Measurements from ENCODE around the gene CUEDC1.

CUEDC1 gene

GRCh38 chr17:57968456-57968855, 13.2 kb upstream of the CUEDC1 start:
- Histone ChIP-seq H3K4me2 (ENCODE audit: insufficient read depth, low read length, poor library complexity, severe bottlenecking) (no peak overlapping the region), H3K4me1 (ENCODE audit: control insufficient read depth in 2 of 2, insufficient read depth in 1 of 2, low read depth in 1 of 2, low read length in 2 of 2) (no peaks in the 10 kb centered on the region), H2BK120ac (ENCODE audit: low read depth, low read length) (no peak overlapping the region), H3K9me3 (replicated peaks in 1 of 2; ENCODE audit: control insufficient read depth in 2 of 2, insufficient read depth in 1 of 2, low read depth in 1 of 2, low read length in 2 of 2) (no peaks in the 10 kb centered on the region), H3K14ac (ENCODE audit: low read length) (no peak overlapping the region), H3K18ac (ENCODE audit: low read length) (no peak overlapping the region), H2BK15ac (ENCODE audit: low read length) (no peak overlapping the region), H3K36me3 (replicated peaks in 1 of 2; ENCODE audit: control insufficient read depth in 2 of 2, insufficient read depth in 2 of 2, low read length in 2 of 2) (peaks cover 6 to 27% of the 10 kb centered on the region in 2 donors), H3K27me3 (ENCODE audit: control insufficient read depth in 3 of 3, insufficient read depth in 3 of 3, low read depth in 1 of 3, low read length in 3 of 3) (no peaks in the 10 kb centered on the region), H4K91ac (ENCODE audit: low read depth, low read length, poor library complexity) (no peak overlapping the region), H3K9ac (ENCODE audit: low read depth, low read length, poor library complexity) (no peak overlapping the region), H2BK5ac (ENCODE audit: low read length) (no peak overlapping the region), H3K4ac (ENCODE audit: low read length) (no peak overlapping the region), H2AK5ac (ENCODE audit: low read depth, low read length) (no peak overlapping the region), H3K4me3 (ENCODE audit: low read length in 2 of 2) (no peak overlapping the region), H4K8ac (ENCODE audit: low read depth, low read length) (no peak overlapping the region), H3K23ac (ENCODE audit: low read depth, low read length, poor library complexity) (no peak overlapping the region), H3K79me1 (ENCODE audit: low read depth, low read length) (no peaks in the 10 kb centered on the region), H2AFZ (ENCODE audit: low read length) (no peak overlapping the region), H2BK12ac (ENCODE audit: low read length) (no peak overlapping the region), H3K27ac (replicated peaks; ENCODE audit: low read length) (no peak overlapping the region)
- DNase-seq (ENCODE audit: low spot score) = no peak
- no CpG with 5 or more reads among the region's 1 CpG for WGBS, 2 donors (ENCODE audit: extremely low coverage in 2 of 2, insufficient read length in 2 of 2, insufficient replicate concordance in 1 of 2)

GRCh38 chr17:57966875-57967274, 11.7 kb upstream of the CUEDC1 start:
- H3K36me3 ChIP-seq (replicated peaks in 1 of 2; ENCODE audit: control insufficient read depth in 2 of 2, insufficient read depth in 2 of 2, low read length in 2 of 2) = peaks cover 0 to 11% of the 10 kb centered on the region in 2 donors
- H3K4me2 ChIP-seq (ENCODE audit: insufficient read depth, low read length, poor library complexity, severe bottlenecking) = no peak overlapping the region
- no peak for DNase-seq (ENCODE audit: low spot score)
- H2BK120ac ChIP-seq (ENCODE audit: low read depth, low read length) = no peak overlapping the region
- H2BK15ac ChIP-seq (ENCODE audit: low read length) = no peak overlapping the region
- no peak overlapping the region for H3K14ac ChIP-seq (ENCODE audit: low read length)
- no peak overlapping the region for H2BK5ac ChIP-seq (ENCODE audit: low read length)
- no peak overlapping the region for H3K23ac ChIP-seq (ENCODE audit: low read depth, low read length, poor library complexity)
- no peak overlapping the region for H2AK5ac ChIP-seq (ENCODE audit: low read depth, low read length)
- H3K27ac ChIP-seq (replicated peaks; ENCODE audit: low read length) = no peak overlapping the region
- H4K91ac ChIP-seq (ENCODE audit: low read depth, low read length, poor library complexity) = no peak overlapping the region
- no CpG with 5 or more reads among the region's 5 CpGs for WGBS, 2 donors (ENCODE audit: extremely low coverage in 2 of 2, insufficient read length in 2 of 2, insufficient replicate concordance in 1 of 2)
- no peak overlapping the region for H3K9ac ChIP-seq (ENCODE audit: low read depth, low read length, poor library complexity)
- H3K18ac ChIP-seq (ENCODE audit: low read length) = no peak overlapping the region
- H3K9me3 ChIP-seq (replicated peaks in 1 of 2; ENCODE audit: control insufficient read depth in 2 of 2, insufficient read depth in 1 of 2, low read depth in 1 of 2, low read length in 2 of 2) = no peaks in the 10 kb centered on the region
- no peak overlapping the region for H3K4me3 ChIP-seq (ENCODE audit: low read length in 2 of 2)
- H3K79me1 ChIP-seq (ENCODE audit: low read depth, low read length) = no peaks in the 10 kb centered on the region
- no peaks in the 10 kb centered on the region for H3K4me1 ChIP-seq (ENCODE audit: control insufficient read depth in 2 of 2, insufficient read depth in 1 of 2, low read depth in 1 of 2, low read length in 2 of 2)
- no peak overlapping the region for H2BK12ac ChIP-seq (ENCODE audit: low read length)
- H3K4ac ChIP-seq (ENCODE audit: low read length) = no peak overlapping the region
- no peaks in the 10 kb centered on the region for H3K27me3 ChIP-seq (ENCODE audit: control insufficient read depth in 3 of 3, insufficient read depth in 3 of 3, low read depth in 1 of 3, low read length in 3 of 3)
- H2AFZ ChIP-seq (ENCODE audit: low read length) = no peak overlapping the region
- H4K8ac ChIP-seq (ENCODE audit: low read depth, low read length) = no peak overlapping the region

- H3K23ac ChIP-seq (ENCODE audit: low read depth, low read length, poor library complexity) = no peak overlapping the region
- no CpG with 5 or more reads among the region's 5 CpGs for WGBS, 2 donors (ENCODE audit: extremely low coverage in 2 of 2, insufficient read length in 2 of 2, insufficient replicate concordance in 1 of 2)
- H3K18ac ChIP-seq (ENCODE audit: low read length) = no peak overlapping the region
- H3K14ac ChIP-seq (ENCODE audit: low read length) = no peak overlapping the region
- peak overlapping the region; percentile 2 for H2AK5ac ChIP-seq (ENCODE audit: low read depth, low read length)
- no peaks in the 10 kb centered on the region for H3K27me3 ChIP-seq (ENCODE audit: control insufficient read depth in 3 of 3, insufficient read depth in 3 of 3, low read depth in 1 of 3, low read length in 3 of 3)
- no peak overlapping the region for H2BK5ac ChIP-seq (ENCODE audit: low read length)
- H3K4ac ChIP-seq (ENCODE audit: low read length) = no peak overlapping the region
- no peak overlapping the region for H4K8ac ChIP-seq (ENCODE audit: low read depth, low read length)
- H3K36me3 ChIP-seq (replicated peaks in 1 of 2; ENCODE audit: control insufficient read depth in 2 of 2, insufficient read depth in 2 of 2, low read length in 2 of 2) = peaks cover 0 to 5% of the 10 kb centered on the region in 2 donors
- no peak overlapping the region for H3K9ac ChIP-seq (ENCODE audit: low read depth, low read length, poor library complexity)
- no peak overlapping the region for H3K27ac ChIP-seq (replicated peaks; ENCODE audit: low read length)
- H2BK15ac ChIP-seq (ENCODE audit: low read length) = no peak overlapping the region
- H3K4me1 ChIP-seq (ENCODE audit: control insufficient read depth in 2 of 2, insufficient read depth in 1 of 2, low read depth in 1 of 2, low read length in 2 of 2) = no peaks in the 10 kb centered on the region
- no peak overlapping the region for H2AFZ ChIP-seq (ENCODE audit: low read length)
- no peak overlapping the region for H2BK120ac ChIP-seq (ENCODE audit: low read depth, low read length)
- H3K4me2 ChIP-seq (ENCODE audit: insufficient read depth, low read length, poor library complexity, severe bottlenecking) = no peak overlapping the region
- no peaks in the 10 kb centered on the region for H3K79me1 ChIP-seq (ENCODE audit: low read depth, low read length)
- no peaks in the 10 kb centered on the region for H3K9me3 ChIP-seq (replicated peaks in 1 of 2; ENCODE audit: control insufficient read depth in 2 of 2, insufficient read depth in 1 of 2, low read depth in 1 of 2, low read length in 2 of 2)
- no peak overlapping the region for H4K91ac ChIP-seq (ENCODE audit: low read depth, low read length, poor library complexity)
- H2BK12ac ChIP-seq (ENCODE audit: low read length) = no peak overlapping the region
- DNase-seq (ENCODE audit: low spot score) = no peak
- no peak overlapping the region for H3K4me3 ChIP-seq (ENCODE audit: low read length in 2 of 2)
These were observed 11.0 kb upstream of the CUEDC1 start for GRCh38 chr17:57966246-57966645.

GRCh38 chr17:57965521-57966160, 10.4 kb upstream of the CUEDC1 start:
- peak overlapping the region; percentile 64 for H3K18ac ChIP-seq (ENCODE audit: low read length)
- H2BK5ac ChIP-seq (ENCODE audit: low read length) = no peak overlapping the region
- no peak overlapping the region for H3K23ac ChIP-seq (ENCODE audit: low read depth, low read length, poor library complexity)
- peak overlapping the region; percentile 2 for H2AK5ac ChIP-seq (ENCODE audit: low read depth, low read length)
- peak overlapping the region; percentile 11 for H2BK12ac ChIP-seq (ENCODE audit: low read length)
- no peaks in the 10 kb centered on the region for H3K79me1 ChIP-seq (ENCODE audit: low read depth, low read length)
- no peak for DNase-seq (ENCODE audit: low spot score)
- no peak overlapping the region for H3K4me2 ChIP-seq (ENCODE audit: insufficient read depth, low read length, poor library complexity, severe bottlenecking)
- no peaks in the 10 kb centered on the region for H3K27me3 ChIP-seq (ENCODE audit: control insufficient read depth in 3 of 3, insufficient read depth in 3 of 3, low read depth in 1 of 3, low read length in 3 of 3)
- peak overlapping the region; percentile 14 for H2BK15ac ChIP-seq (ENCODE audit: low read length)
- no peak overlapping the region for H2BK120ac ChIP-seq (ENCODE audit: low read depth, low read length)
- H3K4me3 ChIP-seq (ENCODE audit: low read length in 2 of 2) = no peak overlapping the region
- peak overlapping the region; percentile 7 for H3K9ac ChIP-seq (ENCODE audit: low read depth, low read length, poor library complexity)
- H2AFZ ChIP-seq (ENCODE audit: low read length) = no peak overlapping the region
- H3K4me1 ChIP-seq (ENCODE audit: control insufficient read depth in 2 of 2, insufficient read depth in 1 of 2, low read depth in 1 of 2, low read length in 2 of 2) = no peaks in the 10 kb centered on the region
- no peak overlapping the region for H3K14ac ChIP-seq (ENCODE audit: low read length)
- H3K27ac ChIP-seq (replicated peaks; ENCODE audit: low read length) = no peak overlapping the region
- H3K9me3 ChIP-seq (replicated peaks in 1 of 2; ENCODE audit: control insufficient read depth in 2 of 2, insufficient read depth in 1 of 2, low read depth in 1 of 2, low read length in 2 of 2) = no peaks in the 10 kb centered on the region
- H3K4ac ChIP-seq (ENCODE audit: low read length) = no peak overlapping the region
- no peak overlapping the region for H4K8ac ChIP-seq (ENCODE audit: low read depth, low read length)
- no peak overlapping the region for H4K91ac ChIP-seq (ENCODE audit: low read depth, low read length, poor library complexity)
- no CpG with 5 or more reads among the region's 26 CpGs for WGBS, 2 donors (ENCODE audit: extremely low coverage in 2 of 2, insufficient read length in 2 of 2, insufficient replicate concordance in 1 of 2)
- H3K36me3 ChIP-seq (replicated peaks in 1 of 2; ENCODE audit: control insufficient read depth in 2 of 2, insufficient read depth in 2 of 2, low read length in 2 of 2) = no peaks in the 10 kb centered on the region
